ENCODE results near the gene LARGE1.

DNA sequence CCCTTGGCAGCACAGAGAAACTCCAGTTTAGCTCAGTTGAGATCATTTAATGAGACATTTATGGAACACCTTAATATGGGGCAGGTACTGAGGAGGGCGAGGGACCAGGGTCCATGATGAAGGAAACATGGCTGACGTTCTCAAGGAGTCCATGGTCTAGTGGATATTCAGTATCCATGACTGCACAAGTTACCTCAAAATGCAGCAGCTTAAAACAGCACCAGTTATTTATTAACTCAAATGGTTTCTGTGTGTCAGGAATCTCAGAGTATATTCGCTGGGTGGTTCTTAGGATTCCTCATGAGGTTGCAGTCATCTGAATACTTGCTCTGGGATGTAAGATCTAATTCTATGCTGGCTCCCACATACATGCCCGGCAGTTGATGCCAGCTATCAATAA, 346.8 kb downstream of the LARGE1 start:
- TF ChIP-seq, protein P1, sequence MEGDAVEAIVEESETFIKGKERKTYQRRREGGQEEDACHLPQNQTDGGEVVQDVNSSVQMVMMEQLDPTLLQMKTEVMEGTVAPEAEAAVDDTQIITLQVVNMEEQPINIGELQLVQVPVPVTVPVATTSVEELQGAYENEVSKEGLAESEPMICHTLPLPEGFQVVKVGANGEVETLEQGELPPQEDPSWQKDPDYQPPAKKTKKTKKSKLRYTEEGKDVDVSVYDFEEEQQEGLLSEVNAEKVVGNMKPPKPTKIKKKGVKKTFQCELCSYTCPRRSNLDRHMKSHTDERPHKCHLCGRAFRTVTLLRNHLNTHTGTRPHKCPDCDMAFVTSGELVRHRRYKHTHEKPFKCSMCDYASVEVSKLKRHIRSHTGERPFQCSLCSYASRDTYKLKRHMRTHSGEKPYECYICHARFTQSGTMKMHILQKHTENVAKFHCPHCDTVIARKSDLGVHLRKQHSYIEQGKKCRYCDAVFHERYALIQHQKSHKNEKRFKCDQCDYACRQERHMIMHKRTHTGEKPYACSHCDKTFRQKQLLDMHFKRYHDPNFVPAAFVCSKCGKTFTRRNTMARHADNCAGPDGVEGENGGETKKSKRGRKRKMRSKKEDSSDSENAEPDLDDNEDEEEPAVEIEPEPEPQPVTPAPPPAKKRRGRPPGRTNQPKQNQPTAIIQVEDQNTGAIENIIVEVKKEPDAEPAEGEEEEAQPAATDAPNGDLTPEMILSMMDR (IDR thresholded peaks at IDR 0.05; ENCODE audit: insufficient read depth, low read length, poor library complexity, severe bottlenecking): no peak
- TF ChIP-seq EZH2phosphoT487 (conservative IDR thresholded peaks at IDR 0.05; ENCODE audit: low read length): no peak

All from SU-DHL-6 (cell line).